C4-2B (cell line): Measurements from ENCODE around the gene MSI2.

Source experiments
- ZFX ChIP-seq: fragments of 450-650 bp; IDR thresholded peaks from 2 replicates; pipeline ENCODE4 v1.6.1; 2017
- TF ChIP-seq, protein P1 (sequence below): fragments of 450-650 bp; conservative IDR thresholded peaks from 2 replicates; pipeline ENCODE4 v1.5.1; 2017; ENCODE audit warnings: mild to moderate bottlenecking

DNA sequence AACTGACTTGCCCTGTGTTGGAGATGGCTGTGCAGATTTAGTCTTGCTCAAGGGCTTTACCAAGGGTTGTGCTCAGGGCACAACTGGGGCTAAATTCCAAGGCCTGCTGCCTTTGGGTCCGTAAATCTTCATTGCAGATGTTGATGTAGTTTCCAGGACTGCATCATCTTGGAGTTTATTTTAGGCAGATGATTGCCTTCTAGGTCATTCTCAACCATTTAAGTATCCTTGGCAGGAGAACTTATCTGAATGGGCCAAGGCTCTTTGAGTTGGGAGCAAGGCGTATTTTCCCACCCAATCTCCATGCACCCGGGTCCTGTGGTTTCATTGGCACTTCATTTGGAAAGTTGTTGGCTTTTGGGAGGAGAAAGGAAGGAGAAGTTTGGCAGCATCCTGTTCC, 200.3 kb downstream of the MSI2 start:
- TF ChIP-seq, protein P1, sequence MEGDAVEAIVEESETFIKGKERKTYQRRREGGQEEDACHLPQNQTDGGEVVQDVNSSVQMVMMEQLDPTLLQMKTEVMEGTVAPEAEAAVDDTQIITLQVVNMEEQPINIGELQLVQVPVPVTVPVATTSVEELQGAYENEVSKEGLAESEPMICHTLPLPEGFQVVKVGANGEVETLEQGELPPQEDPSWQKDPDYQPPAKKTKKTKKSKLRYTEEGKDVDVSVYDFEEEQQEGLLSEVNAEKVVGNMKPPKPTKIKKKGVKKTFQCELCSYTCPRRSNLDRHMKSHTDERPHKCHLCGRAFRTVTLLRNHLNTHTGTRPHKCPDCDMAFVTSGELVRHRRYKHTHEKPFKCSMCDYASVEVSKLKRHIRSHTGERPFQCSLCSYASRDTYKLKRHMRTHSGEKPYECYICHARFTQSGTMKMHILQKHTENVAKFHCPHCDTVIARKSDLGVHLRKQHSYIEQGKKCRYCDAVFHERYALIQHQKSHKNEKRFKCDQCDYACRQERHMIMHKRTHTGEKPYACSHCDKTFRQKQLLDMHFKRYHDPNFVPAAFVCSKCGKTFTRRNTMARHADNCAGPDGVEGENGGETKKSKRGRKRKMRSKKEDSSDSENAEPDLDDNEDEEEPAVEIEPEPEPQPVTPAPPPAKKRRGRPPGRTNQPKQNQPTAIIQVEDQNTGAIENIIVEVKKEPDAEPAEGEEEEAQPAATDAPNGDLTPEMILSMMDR: no peak
- TF ChIP-seq ZFX: no peak
